Measurements from ENCODE around the gene PPP2R3B.

The PPP2R3B gene

DNA sequence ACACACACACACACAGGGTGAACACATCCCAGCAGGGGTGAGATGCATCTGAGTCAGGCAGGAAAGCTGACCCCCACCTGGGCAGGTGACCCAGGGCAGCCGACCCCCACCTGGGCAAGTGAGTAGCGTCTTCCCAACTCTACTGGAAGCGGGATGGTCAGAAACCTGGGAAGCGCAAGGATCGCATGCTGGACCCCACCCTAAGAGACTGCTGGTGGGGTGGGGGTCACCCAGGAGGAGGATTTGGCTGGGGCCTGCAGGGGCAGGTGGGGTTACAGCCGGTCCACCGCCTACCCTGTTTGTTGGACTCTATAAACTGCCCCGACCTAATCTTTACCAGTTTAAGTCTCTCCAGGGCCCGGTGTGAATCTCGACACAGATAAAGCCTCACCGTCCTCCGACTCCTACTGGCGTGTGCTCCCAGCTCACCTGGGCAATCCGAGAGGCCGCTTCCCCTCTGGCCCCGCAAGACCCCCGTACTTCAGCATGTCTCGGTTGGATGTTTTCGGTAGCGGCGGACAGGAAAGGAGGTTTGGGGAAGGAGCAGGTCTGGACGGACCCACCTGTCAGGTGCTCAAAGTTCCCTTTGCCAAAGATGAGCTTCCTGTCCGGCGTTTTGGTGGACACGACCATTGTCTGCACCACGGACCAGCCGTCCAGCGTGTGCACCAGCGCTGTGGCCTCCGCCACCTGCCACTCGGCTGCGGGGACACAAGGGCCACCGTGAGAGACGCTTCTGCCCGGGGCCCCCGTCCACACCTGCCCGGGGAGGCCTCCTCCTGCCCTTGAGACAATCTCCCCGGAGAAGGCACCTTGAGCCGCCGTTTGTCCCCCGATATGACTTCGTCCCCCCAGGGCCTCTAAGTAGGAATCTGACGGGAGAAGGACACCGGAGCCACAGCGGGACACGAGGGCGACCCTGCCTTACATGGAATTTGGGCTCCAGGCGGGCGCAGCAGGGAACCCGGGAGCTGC lies 70.1 kb downstream of the PPP2R3B start:
- peaks cover 12% of the 10 kb centered on the region for H3K36me3 ChIP-seq
- TF ChIP-seq, protein P1, sequence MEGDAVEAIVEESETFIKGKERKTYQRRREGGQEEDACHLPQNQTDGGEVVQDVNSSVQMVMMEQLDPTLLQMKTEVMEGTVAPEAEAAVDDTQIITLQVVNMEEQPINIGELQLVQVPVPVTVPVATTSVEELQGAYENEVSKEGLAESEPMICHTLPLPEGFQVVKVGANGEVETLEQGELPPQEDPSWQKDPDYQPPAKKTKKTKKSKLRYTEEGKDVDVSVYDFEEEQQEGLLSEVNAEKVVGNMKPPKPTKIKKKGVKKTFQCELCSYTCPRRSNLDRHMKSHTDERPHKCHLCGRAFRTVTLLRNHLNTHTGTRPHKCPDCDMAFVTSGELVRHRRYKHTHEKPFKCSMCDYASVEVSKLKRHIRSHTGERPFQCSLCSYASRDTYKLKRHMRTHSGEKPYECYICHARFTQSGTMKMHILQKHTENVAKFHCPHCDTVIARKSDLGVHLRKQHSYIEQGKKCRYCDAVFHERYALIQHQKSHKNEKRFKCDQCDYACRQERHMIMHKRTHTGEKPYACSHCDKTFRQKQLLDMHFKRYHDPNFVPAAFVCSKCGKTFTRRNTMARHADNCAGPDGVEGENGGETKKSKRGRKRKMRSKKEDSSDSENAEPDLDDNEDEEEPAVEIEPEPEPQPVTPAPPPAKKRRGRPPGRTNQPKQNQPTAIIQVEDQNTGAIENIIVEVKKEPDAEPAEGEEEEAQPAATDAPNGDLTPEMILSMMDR (IDR thresholded peaks at IDR 0.05; ENCODE audit: low read depth, low read length), result no peak
- no peaks in the 10 kb centered on the region for H3K9me3 ChIP-seq
- H3K27me3 ChIP-seq, result no peaks in the 10 kb centered on the region
- no peak for DNase-seq
- H3K4me1 ChIP-seq, result no peaks in the 10 kb centered on the region
- no peak overlapping the region for H3K4me3 ChIP-seq (ENCODE audit: low read depth, low read length)

DNA sequence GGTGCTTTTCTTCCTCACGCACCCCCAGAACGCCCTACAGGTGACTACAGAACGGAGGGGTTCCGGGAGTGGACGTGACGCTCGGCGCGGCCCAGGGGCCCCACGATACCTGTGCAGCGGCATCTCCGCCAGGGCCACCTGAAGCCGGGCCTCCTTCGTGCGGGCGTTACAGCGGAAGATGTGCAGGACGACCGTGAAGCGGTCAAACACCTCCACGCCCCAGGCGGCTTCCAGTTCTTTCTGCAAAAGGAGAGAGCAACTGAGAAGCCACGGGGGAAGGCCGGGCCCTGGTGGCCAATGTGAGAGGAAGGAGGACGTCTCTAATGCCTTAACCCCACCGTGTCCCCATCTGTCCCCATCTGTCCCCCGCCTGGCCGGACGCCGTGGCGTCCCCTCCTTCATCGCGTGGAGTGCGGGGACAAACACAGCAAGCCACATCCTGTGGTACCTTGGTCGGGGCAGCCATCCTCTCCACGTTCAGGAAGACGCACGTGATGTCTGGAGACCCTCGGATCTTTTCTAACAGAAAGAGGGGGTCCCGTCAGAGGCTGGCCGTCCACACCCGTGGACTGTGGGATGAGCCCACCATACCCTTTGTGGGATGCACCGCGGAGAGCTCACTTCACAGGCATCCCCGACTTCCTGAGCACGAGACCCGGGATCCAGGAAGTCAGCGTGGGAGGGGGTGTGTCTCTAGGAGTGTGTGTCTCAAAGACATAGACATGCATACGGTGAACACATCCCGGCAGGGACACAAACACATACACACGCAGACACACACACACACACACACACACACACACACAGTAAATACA lies 71.7 kb downstream of the PPP2R3B start:
- peaks cover 16% of the 10 kb centered on the region for H3K36me3 ChIP-seq
- H3K4me1 ChIP-seq, result no peaks in the 10 kb centered on the region
- no peaks in the 10 kb centered on the region for H3K27me3 ChIP-seq
- no peaks in the 10 kb centered on the region for H3K9me3 ChIP-seq
- TF ChIP-seq, protein P1 (IDR thresholded peaks at IDR 0.05; ENCODE audit: low read depth, low read length), result no peak
- no peak for DNase-seq
- no peak overlapping the region for H3K4me3 ChIP-seq (ENCODE audit: low read depth, low read length)

DNA sequence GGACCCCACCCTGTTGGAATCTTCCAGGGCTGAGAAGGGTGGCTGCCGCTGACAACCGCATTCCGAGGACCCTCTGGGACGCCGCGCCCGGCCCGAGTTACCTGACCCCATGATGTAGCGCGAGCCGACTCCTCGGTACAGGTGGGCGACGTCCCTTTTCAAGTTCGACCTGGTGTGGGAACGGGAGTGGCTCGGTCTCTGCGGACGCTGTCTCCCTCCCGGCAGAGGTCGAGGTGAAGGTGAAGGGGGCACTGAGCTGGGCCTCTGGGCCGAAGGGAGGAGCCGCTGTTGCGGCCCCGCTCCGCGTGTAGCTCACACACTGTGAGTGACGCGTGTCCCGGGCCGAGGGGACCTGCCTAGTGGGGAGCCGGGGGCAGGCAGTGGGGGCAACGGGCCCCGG lies 72.7 kb downstream of the PPP2R3B start:
- TF ChIP-seq, protein P1 (IDR thresholded peaks at IDR 0.05; ENCODE audit: low read depth, low read length), result no peak
- Histone ChIP-seq H3K36me3 (peaks cover 16% of the 10 kb centered on the region), H3K9me3 (no peaks in the 10 kb centered on the region), H3K4me1 (no peaks in the 10 kb centered on the region), H3K4me3 (ENCODE audit: low read depth, low read length) (no peak overlapping the region), H3K27me3 (no peaks in the 10 kb centered on the region)
- DNase-seq, result no peak

DNA sequence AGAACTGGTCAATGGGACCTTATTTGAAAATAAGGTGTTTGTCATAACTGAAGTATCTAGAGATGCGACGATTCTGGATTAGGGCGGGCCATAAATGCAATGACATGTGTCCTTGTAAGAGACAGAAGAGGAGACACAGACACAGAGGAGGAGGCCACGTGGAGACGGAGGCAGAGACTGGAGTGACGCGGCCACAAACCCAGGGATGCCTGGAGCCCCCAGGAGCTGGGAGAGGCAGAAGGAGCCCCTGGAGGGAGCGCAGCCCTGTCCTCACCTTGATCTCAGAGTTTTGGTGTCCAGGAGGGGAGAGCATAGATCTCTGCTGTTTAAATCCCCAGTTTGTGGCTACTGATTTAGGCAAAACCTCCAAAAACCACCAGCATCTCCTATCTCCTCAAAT lies 73.2 kb downstream of the PPP2R3B start:
- Histone ChIP-seq H3K9me3 (no peaks in the 10 kb centered on the region), H3K36me3 (peaks cover 16% of the 10 kb centered on the region)

DNA sequence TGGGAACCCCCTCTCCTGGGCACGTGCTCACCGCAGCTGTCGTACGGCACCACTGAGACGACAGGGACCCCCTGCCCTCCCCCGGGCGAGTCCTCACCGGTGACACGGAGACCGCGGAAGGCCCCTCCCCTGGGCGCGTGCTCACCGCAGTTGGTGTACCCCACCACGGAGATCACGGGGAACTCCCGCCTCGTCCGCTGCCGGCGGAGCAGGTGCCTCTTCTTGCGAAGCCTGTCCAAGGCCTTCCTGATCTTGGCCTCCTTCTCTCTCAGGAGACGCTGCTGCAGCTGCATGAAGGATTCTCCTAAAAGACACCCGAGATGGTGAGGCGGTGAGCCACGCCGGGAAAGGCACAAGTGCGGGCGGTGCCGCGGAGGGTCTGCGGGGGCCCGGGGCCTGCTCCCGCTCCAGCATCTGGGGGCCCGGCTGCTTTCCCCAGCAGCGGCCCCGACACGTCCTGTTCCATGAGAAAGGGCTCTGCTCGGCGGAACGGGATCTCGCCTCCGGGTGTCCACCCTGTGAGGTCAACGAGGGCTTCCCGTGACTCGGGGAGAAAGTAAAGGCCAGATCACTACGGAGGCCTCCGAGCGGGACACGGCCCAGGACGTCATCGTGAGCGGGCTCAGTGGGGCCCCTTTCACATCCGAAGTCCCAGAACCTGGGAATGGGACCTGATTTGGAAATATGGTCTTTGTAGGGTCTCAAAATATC lies 73.9 kb downstream of the PPP2R3B start:
- H3K4me3 ChIP-seq (ENCODE audit: low read depth, low read length), result no peak overlapping the region
- TF ChIP-seq, protein P1 (IDR thresholded peaks at IDR 0.05; ENCODE audit: low read depth, low read length), result no peak
- peaks cover 16% of the 10 kb centered on the region for H3K36me3 ChIP-seq
- no peaks in the 10 kb centered on the region for H3K4me1 ChIP-seq
- no peaks in the 10 kb centered on the region for H3K9me3 ChIP-seq
- DNase-seq, result no peak
- no peaks in the 10 kb centered on the region for H3K27me3 ChIP-seq

More for the DNA sequence above, 73.2 kb downstream of the PPP2R3B start:
- no peak for DNase-seq
- Histone ChIP-seq H3K4me1 (no peaks in the 10 kb centered on the region), H3K4me3 (ENCODE audit: low read depth, low read length) (no peak overlapping the region), H3K27me3 (no peaks in the 10 kb centered on the region)
- TF ChIP-seq, protein P1 (IDR thresholded peaks at IDR 0.05; ENCODE audit: low read depth, low read length), result no peak

Measured in BE2C (cell line).